K562 (cell line): ENCODE measurements around the gene MICAL1. TPM values are rescaled to one million over a fixed set of nuclear protein-coding genes. Genes with fewer than 3 reads are reported as not detected.

ENCODE experiments used
- ATAC-seq: fragments of 200-7000 bp; cut with Tn5 transposase; 3 replicates; pipeline ENCODE4 v1.9.1; 2020; ENCODE audit warnings: moderate library complexity
- BruUV-seq: library from RNA; stranded (reverse); fragments of 400-500 nt; replicated peaks from 2 replicates; lab custom pipeline; 2021; lab: Mats Ljungman, UMichigan
- CTCF ChIA-PET: fragments of 300-600 bp; formaldehyde crosslinking; extraction: SDS; loops from one replicate; lab custom pipeline; 2021; ENCODE audit warnings: low intra/inter-chr PET ratio; lab: Yijun Ruan, JAX
- POLR2A ChIA-PET: fragments of 300-600, 350-650 bp; sonication (Branson Sonifier 250); formaldehyde crosslinking; extraction: SDS; loops from one replicate; lab custom pipeline; 2021; ENCODE audit warnings: antibody characterized with exemption, inconsistent platforms; lab: Yijun Ruan, JAX
- DNase-seq, 4 experiments: peaks; one replicate each; pipeline versions ENCODE4 v3.0.0 to v3.0.0-alpha.2; 2011 to 2018; ENCODE audit warnings: low spot score in 3 of 4, mixed read lengths in 3 of 4; ENCODE audit errors: extremely low read depth in 1 of 4
- FAIRE-seq: peaks from 2 replicates; lab custom pipeline; 2011; peaks lifted over from hg19 to GRCh38; lab: Jason Lieb, UNC
- H2AFZ ChIP-seq: 2 replicates; pipeline ENCODE4 v1.6.0; 2011; ENCODE audit warnings: low read depth, low read length, control low read depth, inconsistent platforms
- H3K27ac ChIP-seq: fragments of 200-600 bp; 3 replicates; pipeline ENCODE4 v1.8.0; 2011; ENCODE audit warnings: low read depth, mild to moderate bottlenecking, control low read depth, inconsistent platforms, low read length, moderate library complexity, mixed read lengths; ENCODE audit errors: extremely low read depth
- H3K27me3 ChIP-seq, 2 experiments: fragments of 300-600 bp in 1 of 2; 2 replicates in 1 of 2; 3 replicates in 1 of 2; pipeline versions ENCODE4 v1.6.0 to v1.8.0; 2011; ENCODE audit warnings: inconsistent platforms in 2 of 2, low read length in 2 of 2, mild to moderate bottlenecking in 1 of 2, mixed read lengths in 1 of 2, moderate library complexity in 1 of 2; ENCODE audit not compliant: control insufficient read depth in 2 of 2, insufficient read depth in 2 of 2
- H3K36me3 ChIP-seq: fragments of 300-600 bp; 3 replicates; pipeline ENCODE4 v1.8.0; 2011; ENCODE audit warnings: mild to moderate bottlenecking, low read length, inconsistent platforms; ENCODE audit not compliant: control insufficient read depth, insufficient read depth
- H3K4me1 ChIP-seq, 2 experiments: fragments of 200-600 bp in 1 of 2; replicated peaks in 1 of 2; 2 replicates in 1 of 2; 3 replicates in 1 of 2; pipeline versions ENCODE4 v1.5.1 to v1.8.0; 2011; ENCODE audit warnings: inconsistent platforms in 2 of 2, low read length in 2 of 2, mild to moderate bottlenecking in 1 of 2, mixed read lengths in 1 of 2, moderate library complexity in 1 of 2; ENCODE audit not compliant: control insufficient read depth in 2 of 2, insufficient read depth in 2 of 2
- H3K4me2 ChIP-seq: 2 replicates; pipeline ENCODE4 v1.6.1; 2011; ENCODE audit warnings: low read length, control low read depth, inconsistent platforms, mixed read lengths; ENCODE audit not compliant: insufficient read depth
- H3K4me3 ChIP-seq: fragments of 200-600 bp; sonication (generic), shearing (Covaris generic); 2 replicates; pipeline ENCODE4 v1.5.1; 2016; ENCODE audit warnings: control low read depth, inconsistent platforms
- H3K79me2 ChIP-seq: fragments of 200-600 bp; 3 replicates; pipeline ENCODE4 v1.8.0; 2011; ENCODE audit warnings: low read length, inconsistent platforms; ENCODE audit not compliant: control insufficient read depth, insufficient read depth
- H3K9ac ChIP-seq, 2 experiments: 2 replicates each; pipeline versions ENCODE4 v1.6.0 to v1.6.1; 2011; ENCODE audit warnings: low read depth in 2 of 2, low read length in 2 of 2, control low read depth in 1 of 2, inconsistent platforms in 1 of 2, mild to moderate bottlenecking in 1 of 2, mixed read lengths in 1 of 2; ENCODE audit not compliant: insufficient read depth in 1 of 2
- H3K9me1 ChIP-seq: one replicate; pipeline ENCODE4 v1.6.0; 2011; ENCODE audit warnings: inconsistent platforms, mild to moderate bottlenecking, low read length, moderate library complexity; ENCODE audit not compliant: control insufficient read depth, insufficient read depth
- H3K9me3 ChIP-seq: replicated peaks from 2 replicates; pipeline ENCODE4 v1.5.1; 2011; ENCODE audit warnings: low read depth, low read length, inconsistent platforms; ENCODE audit not compliant: control insufficient read depth, insufficient read depth
- H4K20me1 ChIP-seq: replicated peaks from 2 replicates; pipeline ENCODE4 v1.6.1; 2011; ENCODE audit warnings: low read length, inconsistent platforms, mixed read lengths; ENCODE audit not compliant: control insufficient read depth, insufficient read depth
- CHD7 ChIP-seq: fragments of 200-600 bp; sonication (generic); IDR thresholded peaks from one replicate; pipeline ENCODE4 v1.6.1; 2012; ENCODE audit warnings: mild to moderate bottlenecking, low read depth, low read length, inconsistent platforms
- ETV5 ChIP-seq: sonication (generic); formaldehyde crosslinking; IDR thresholded peaks from 2 replicates; pipeline ENCODE4 v1.4.0; 2020; ENCODE audit warnings: low read depth, mild to moderate bottlenecking, missing genetic modification reagents
- KDM1A ChIP-seq, 2 experiments: fragments of 450-650 bp; IDR thresholded peaks; 2 replicates each; pipeline ENCODE4 v1.6.1; 2016; ENCODE audit warnings: mild to moderate bottlenecking in 2 of 2
- MBD1 ChIP-seq: fragments of 250-450 bp; sonication (Bioruptor Pico); IDR thresholded peaks from 2 replicates; pipeline ENCODE4 v1.8.0; 2022; ENCODE audit warnings: inconsistent platforms
- POLR2B ChIP-seq: fragments of 450-650 bp; IDR thresholded peaks from 2 replicates; pipeline ENCODE4 v1.6.1; 2018; ENCODE audit warnings: low read depth; ENCODE audit not compliant: partially characterized antibody
- ZFP30 ChIP-seq: fragments of 250-450 bp; sonication (Bioruptor Pico); IDR thresholded peaks from 2 replicates; pipeline ENCODE4 v1.8.0; 2022; ENCODE audit warnings: moderate library complexity, mild to moderate bottlenecking, inconsistent platforms, borderline replicate concordance
- ZNF232 ChIP-seq: sonication (generic); formaldehyde crosslinking; IDR thresholded peaks from 2 replicates; pipeline ENCODE4 v1.8.0; 2022; ENCODE audit warnings: mild to moderate bottlenecking, missing genetic modification reagents
- WGBS: fragments of 100-300 bp; shearing (Covaris generic); methylation state at CpG from one replicate; pipeline ENCODE4 v1.1.6; 2016; ENCODE audit warnings: low coverage, mixed read lengths; ENCODE audit not compliant: insufficient coverage; ENCODE audit errors: missing lambda C conversion rate; 5-methylcytosine and 5-hydroxymethylcytosine counted together
- in situ Hi-C: fragments of 300-500 bp; cut with MboI; formaldehyde crosslinking; loops from 4 replicates; pipeline ENCODE4 v1.15.0; 2018; ENCODE audit warnings: inconsistent platforms, mixed read lengths
- intact Hi-C: fragments of 100-400 bp; cut with micrococcal nuclease; formaldehyde crosslinking; loops from 2 replicates; pipeline ENCODE4 v1.14.2; 2022
- polyA plus RNA-seq, 8 experiments: library from polyadenylated mRNA; depleted of rRNA in 4 of 8; stranded (reverse) in 5 of 8; unstranded in 3 of 8; fragments of >200 nt; fragmentation: Nextera tagmentation in 2 of 8; fragmentation: Illumina TruSeq in 1 of 8; extraction: Ambion mirVana in 2 of 8; extraction: Trizol in 1 of 8; gene quantifications; 2 replicates each; pipeline versions ENCODE4 v1.2.1 to v1.2.3, GENCODE V29; 2011 to 2014; ENCODE audit warnings: inconsistent platforms in 1 of 8, missing spikeins in 1 of 8
- total RNA-seq, 7 experiments: library from RNA; depleted of rRNA in 6 of 7; stranded (reverse); fragments of >200 nt in 6 of 7; fragmentation: Illumina TruSeq in 2 of 7; extraction: Trizol in 2 of 7; gene quantifications; 2 replicates each; pipeline versions ENCODE4 v1.2.1 to v1.2.3, GENCODE V29; 2011 to 2021; ENCODE audit warnings: low replicate concordance in 1 of 7

The MICAL1 gene
- total and polyA plus RNA-seq, 9 of the 15 experiments (the other 6 are each of a cell fraction or from before 2014, with no cell fraction given), result 0.07 to 15.2 (median 7.0) TPM

DNA sequence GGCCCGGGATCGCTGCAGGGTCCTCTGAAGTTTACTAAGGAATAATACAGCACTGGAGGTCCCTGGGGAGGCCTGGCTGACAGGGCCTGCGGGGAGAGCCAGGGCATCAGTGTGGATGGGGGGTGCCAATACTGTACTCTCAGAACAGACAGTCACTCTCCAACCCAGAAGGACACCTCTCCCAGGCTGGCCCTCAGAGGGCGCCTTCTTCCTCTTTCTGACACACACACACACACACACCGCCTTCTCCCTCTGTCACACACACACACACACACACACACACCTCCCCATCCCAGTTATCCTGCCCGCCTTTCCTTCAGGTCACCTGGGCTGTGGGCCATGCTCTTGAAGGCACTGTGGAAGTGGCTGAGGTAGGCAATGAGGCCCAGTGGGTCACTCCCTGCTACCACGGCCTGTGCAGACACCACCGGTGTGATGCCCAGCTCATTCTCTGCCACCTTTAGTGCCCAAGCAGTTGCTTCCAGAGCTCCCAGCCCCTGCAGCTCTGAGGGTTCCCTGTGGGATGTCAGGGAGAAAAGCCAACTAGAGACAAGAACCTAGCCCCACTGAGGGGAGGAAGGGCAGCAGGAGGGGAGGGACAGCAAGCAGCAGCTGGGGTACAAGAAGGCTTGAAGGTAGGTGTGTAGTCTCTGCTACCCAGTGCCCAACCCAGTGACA is 7.6 kb downstream of the MICAL1 start:
- no peaks in the 10 kb centered on the region for H3K27me3 ChIP-seq
- intact Hi-C loops, result no loop called here
- DNase-seq, result peak in 3 of 4 experiments; percentile 42 to 53 (median 43)
- H4K20me1 ChIP-seq, result no peaks in the 10 kb centered on the region
- in situ Hi-C loops, result no loop called here
- H3K9me1 ChIP-seq, result no peaks in the 10 kb centered on the region
- peak; percentile 58 for ATAC-seq
- peak overlapping the region in 1 of 2 experiments; percentile 21; a peak in 1 of 4 replicates for H3K9ac ChIP-seq
- H2AFZ ChIP-seq, result no peak overlapping the region
- ChIA-PET POLR2A (interaction anchor here (1.5 to 9.8 kb wide), 3 partner anchors 6 to 34 kb away, joined by 4 to 92 read pairs (median 7); partner anchors contain the start of gene MICAL1), CTCF (no interaction called here)
- no peak overlapping the region for H3K27ac ChIP-seq
- H3K79me2 ChIP-seq, result no peaks in the 10 kb centered on the region
- no peak overlapping the region for H3K4me3 ChIP-seq
- WGBS, result 77% methylated on average over 6 of the region's 8 CpGs
- no peak overlapping the region for H3K4me2 ChIP-seq
- H3K9me3 ChIP-seq, result no peaks in the 10 kb centered on the region
- H3K4me1 ChIP-seq, result peaks cover 11 to 38% of the 10 kb centered on the region in 2 experiments; a peak in 4 of 5 replicates
- BruUV-seq, result no TSS peak
- H3K36me3 ChIP-seq, result peaks cover 38% of the 10 kb centered on the region
- no peak for FAIRE-seq
- TF ChIP-seq POLR2B (peak; percentile 13), ZNF232 (CRISPR knock-in tag) (no peak), ZFP30 (CRISPR knock-in tag) (no peak), ETV5 (CRISPR knock-in tag) (no peak), MBD1 (CRISPR knock-in tag) (no peak), CHD7 (no peak), KDM1A (IDR thresholded peaks at IDR 0.05) (no peak)
